ENCODE results near the gene MTNR1B. TPM values are rescaled to one million over a fixed set of nuclear protein-coding genes. Genes with fewer than 3 reads are reported as not detected.

The MTNR1B gene
- total RNA-seq (2016; rRNA removed; fragmentation: Illumina TruSeq; extraction: Trizol) (not detected in 2 replicates), polyA plus RNA-seq (2011; rRNA removed) (not detected in 2 replicates), polyA minus RNA-seq (2011; rRNA and poly(A)+ RNA removed; ENCODE audit: low replicate concordance) (not detected in 2 replicates), Bru-seq, nascent RNA (not detected), BruChase-seq, experiment 1, labeled RNA remaining after a 6-hour chase (not detected), BruChase-seq, experiment 2, labeled RNA remaining after a 2-hour chase (not detected)
- not detected in 2 replicates for total RNA-seq (2016; cell fraction: cytosol; rRNA removed; fragmentation: Illumina TruSeq; extraction: Trizol; ENCODE audit: low read depth)
- total RNA-seq (2016; cell fraction: insoluble cytoplasmic fraction; rRNA removed; fragmentation: Illumina TruSeq; extraction: Trizol), result not detected in 2 replicates
- total RNA-seq (2016; cell fraction: membrane; rRNA removed; fragmentation: Illumina TruSeq; extraction: Trizol), result not detected in 2 replicates
- not detected in 2 replicates for total RNA-seq (2016; cell fraction: nucleus; rRNA removed; fragmentation: Illumina TruSeq; extraction: Trizol)
- polyA plus RNA-seq (2011; cell fraction: cytosol; rRNA removed), result not detected in 2 replicates
- not detected in 2 replicates for polyA plus RNA-seq (2011; cell fraction: nucleus; rRNA removed)
- polyA plus RNA-seq (2012), result not detected in 2 replicates
- polyA plus RNA-seq (2016; cell fraction: cytosol; fragmentation: Illumina TruSeq; extraction: Trizol; ENCODE audit: low read depth), result not detected in 2 replicates
- polyA plus RNA-seq (2016; cell fraction: insoluble cytoplasmic fraction; fragmentation: Illumina TruSeq; extraction: Trizol; ENCODE audit: low read depth), result not detected in 2 replicates
- not detected in 2 replicates for polyA plus RNA-seq (2016; cell fraction: membrane; fragmentation: Illumina TruSeq; extraction: Trizol; ENCODE audit: low read depth)
- not detected in 2 replicates for polyA plus RNA-seq (2016; cell fraction: nucleus; fragmentation: Illumina TruSeq; extraction: Trizol; ENCODE audit: insufficient read depth, low read depth)
- not detected in 2 replicates for polyA minus RNA-seq (2011; cell fraction: cytosol; rRNA and poly(A)+ RNA removed)
- polyA minus RNA-seq (2011; cell fraction: nucleus; rRNA and poly(A)+ RNA removed), result not detected in 2 replicates
- long read RNA-seq, experiment 1, result 0 reads
- long read RNA-seq, experiment 2, result 0 reads

DNA sequence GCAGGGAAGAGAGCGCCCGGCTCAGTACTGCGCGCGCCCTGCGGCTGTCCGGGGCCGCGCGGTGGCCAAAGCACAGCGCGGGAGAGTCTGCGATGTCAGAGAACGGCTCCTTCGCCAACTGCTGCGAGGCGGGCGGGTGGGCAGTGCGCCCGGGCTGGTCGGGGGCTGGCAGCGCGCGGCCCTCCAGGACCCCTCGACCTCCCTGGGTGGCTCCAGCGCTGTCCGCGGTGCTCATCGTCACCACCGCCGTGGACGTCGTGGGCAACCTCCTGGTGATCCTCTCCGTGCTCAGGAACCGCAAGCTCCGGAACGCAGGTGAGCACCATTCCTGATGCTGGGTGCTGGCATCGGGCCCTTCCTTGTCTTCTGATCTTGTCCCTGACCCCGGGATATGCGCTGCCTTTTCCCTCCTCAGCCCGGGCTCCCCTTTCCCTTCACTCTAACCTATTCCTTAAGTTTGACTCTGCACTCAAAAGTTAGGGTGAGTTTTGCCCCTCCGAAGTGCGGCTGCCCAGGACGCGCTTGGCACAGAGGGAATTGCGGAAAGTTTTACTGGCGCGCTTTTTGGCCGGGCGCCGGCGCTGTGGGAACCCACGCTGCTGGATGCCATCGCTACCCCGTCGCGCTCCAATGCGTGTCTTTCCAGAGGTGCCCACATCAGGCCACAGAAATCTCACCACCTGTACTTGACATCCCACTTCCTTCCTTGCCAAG lies at the start of gene MTNR1B:
Gene MTNR1B, plus strand, starts transcription at position 18 of the 714 bp plus-strand sequence. Its CDS starts 75 bp downstream, at position 93.
- Histone ChIP-seq H3K9me3 (ENCODE audit: low read length) (no peaks in the 10 kb centered on the region), H3K79me2 (ENCODE audit: insufficient read depth, low read length) (no peaks in the 10 kb centered on the region), H3K27ac (ENCODE audit: extremely low read length, insufficient read depth, low read length) (no peak within 1 kb of the TSS), H2AFZ (ENCODE audit: low read length) (no peak within 1 kb of the TSS), H3K4me1 (ENCODE audit: insufficient read depth, low read length) (peaks cover 2% of the 10 kb centered on the region), H3K4me3 (replicated peaks in 1 of 3; ENCODE audit: insufficient read depth in 1 of 3, low read depth in 2 of 3, low read length in 3 of 3) (no peak within 1 kb of the TSS), H4K20me1 (ENCODE audit: insufficient read depth, low read length) (no peaks in the 10 kb centered on the region), H3K9ac (ENCODE audit: insufficient read depth, low read depth, low read length) (no peak within 1 kb of the TSS), H3K36me3 (replicated peaks in 1 of 2; ENCODE audit: control insufficient read depth in 1 of 2, insufficient read depth in 2 of 2, low read length in 2 of 2) (no peaks in the 10 kb centered on the region), H3K4me2 (ENCODE audit: low read depth, low read length) (no peak within 1 kb of the TSS), H3K27me3 (ENCODE audit: control insufficient read depth in 1 of 2, insufficient read depth in 2 of 2, low read length in 2 of 2) (peaks cover 0 to 8% of the 10 kb centered on the region in 2 experiments; a peak in 1 of 5 replicates)
- FAIRE-seq (no peak), ATAC-seq (no peak), DNase-seq (ENCODE audit: low spot score) (no peak)
- intact Hi-C loops (cut with micrococcal nuclease; ENCODE audit: unreplicated experiment) (no loop called here), in situ Hi-C loops (cut with HindIII; ENCODE audit: extremely low pct_ligation_motif_present, low pct_unique_long_range_greater_than_20kb) (no loop called here)
- TF ChIP-seq ZMYM2 (CRISPR knock-in tag; IDR thresholded peaks at IDR 0.05) (no peak), ZFAT (CRISPR knock-in tag; conservative IDR thresholded peaks at IDR 0.05) (no peak), STAT5B (CRISPR knock-in tag; IDR thresholded peaks at IDR 0.05) (no peak), ZNF678 (CRISPR knock-in tag; IDR thresholded peaks at IDR 0.05) (no peak), PCBP2 (optimal IDR thresholded peaks at IDR 0.05; ENCODE audit: low read depth, low read length, poor library complexity, severe bottlenecking) (no peak), ZNF143 (CRISPR knock-in tag; IDR thresholded peaks at IDR 0.05) (no peak), MIER3 (CRISPR knock-in tag; IDR thresholded peaks at IDR 0.05; ENCODE audit: borderline replicate concordance) (no peak), RBM39 (IDR thresholded peaks at IDR 0.05; ENCODE audit: low read depth, low read length, poor library complexity, severe bottlenecking) (no peak), ZNF180 (CRISPR knock-in tag; IDR thresholded peaks at IDR 0.05; ENCODE audit: borderline replicate concordance, low read depth) (no peak), MTA3 (CRISPR knock-in tag; IDR thresholded peaks at IDR 0.05) (no peak)
- TF ChIP-seq, protein P1, sequence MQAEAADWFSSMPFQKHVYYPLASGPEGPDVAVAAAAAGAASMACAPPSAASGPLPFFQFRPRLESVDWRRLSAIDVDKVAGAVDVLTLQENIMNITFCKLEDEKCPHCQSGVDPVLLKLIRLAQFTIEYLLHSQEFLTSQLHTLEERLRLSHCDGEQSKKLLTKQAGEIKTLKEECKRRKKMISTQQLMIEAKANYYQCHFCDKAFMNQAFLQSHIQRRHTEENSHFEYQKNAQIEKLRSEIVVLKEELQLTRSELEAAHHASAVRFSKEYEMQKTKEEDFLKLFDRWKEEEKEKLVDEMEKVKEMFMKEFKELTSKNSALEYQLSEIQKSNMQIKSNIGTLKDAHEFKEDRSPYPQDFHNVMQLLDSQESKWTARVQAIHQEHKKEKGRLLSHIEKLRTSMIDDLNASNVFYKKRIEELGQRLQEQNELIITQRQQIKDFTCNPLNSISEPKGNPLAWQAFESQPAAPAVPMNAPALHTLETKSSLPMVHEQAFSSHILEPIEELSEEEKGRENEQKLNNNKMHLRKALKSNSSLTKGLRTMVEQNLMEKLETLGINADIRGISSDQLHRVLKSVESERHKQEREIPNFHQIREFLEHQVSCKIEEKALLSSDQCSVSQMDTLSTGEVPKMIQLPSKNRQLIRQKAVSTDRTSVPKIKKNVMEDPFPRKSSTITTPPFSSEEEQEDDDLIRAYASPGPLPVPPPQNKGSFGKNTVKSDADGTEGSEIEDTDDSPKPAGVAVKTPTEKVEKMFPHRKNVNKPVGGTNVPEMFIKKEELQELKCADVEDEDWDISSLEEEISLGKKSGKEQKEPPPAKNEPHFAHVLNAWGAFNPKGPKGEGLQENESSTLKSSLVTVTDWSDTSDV (CRISPR knock-in tag; IDR thresholded peaks at IDR 0.05), result no peak
- TF ChIP-seq, protein P2, sequence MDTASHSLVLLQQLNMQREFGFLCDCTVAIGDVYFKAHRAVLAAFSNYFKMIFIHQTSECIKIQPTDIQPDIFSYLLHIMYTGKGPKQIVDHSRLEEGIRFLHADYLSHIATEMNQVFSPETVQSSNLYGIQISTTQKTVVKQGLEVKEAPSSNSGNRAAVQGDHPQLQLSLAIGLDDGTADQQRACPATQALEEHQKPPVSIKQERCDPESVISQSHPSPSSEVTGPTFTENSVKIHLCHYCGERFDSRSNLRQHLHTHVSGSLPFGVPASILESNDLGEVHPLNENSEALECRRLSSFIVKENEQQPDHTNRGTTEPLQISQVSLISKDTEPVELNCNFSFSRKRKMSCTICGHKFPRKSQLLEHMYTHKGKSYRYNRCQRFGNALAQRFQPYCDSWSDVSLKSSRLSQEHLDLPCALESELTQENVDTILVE (CRISPR knock-in tag; IDR thresholded peaks at IDR 0.05), result no peak
- TF ChIP-seq, protein P3, sequence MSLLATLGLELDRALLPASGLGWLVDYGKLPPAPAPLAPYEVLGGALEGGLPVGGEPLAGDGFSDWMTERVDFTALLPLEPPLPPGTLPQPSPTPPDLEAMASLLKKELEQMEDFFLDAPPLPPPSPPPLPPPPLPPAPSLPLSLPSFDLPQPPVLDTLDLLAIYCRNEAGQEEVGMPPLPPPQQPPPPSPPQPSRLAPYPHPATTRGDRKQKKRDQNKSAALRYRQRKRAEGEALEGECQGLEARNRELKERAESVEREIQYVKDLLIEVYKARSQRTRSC (CRISPR knock-in tag; IDR thresholded peaks at IDR 0.05; ENCODE audit: low read depth), result no peak
- WGBS (ENCODE audit: low lambda C conversion rate), result 73% methylated on average over 31 of the region's 58 CpGs
- ChIA-PET CTCF (ENCODE audit: low intra/inter-chr PET ratio, low total read pairs) (no interaction called here), POLR2A (no interaction called here)
- no TSS peak for BruUV-seq (replicated peaks)
